ENCODE results near the gene SLC27A4. TPM values are rescaled to one million over a fixed set of nuclear protein-coding genes. Genes with fewer than 3 reads are reported as not detected.
"Not testable (repeated sequence)": the region's sequence is repeated elsewhere in the genome, so short reads cannot be mapped to it uniquely, and the experiment has no call there.

Gene SLC27A4
- total RNA-seq, 4 donors from 2014 or later, result 13.2 to 25.4 (median 16.1) TPM

- TF ChIP-seq, protein P1, sequence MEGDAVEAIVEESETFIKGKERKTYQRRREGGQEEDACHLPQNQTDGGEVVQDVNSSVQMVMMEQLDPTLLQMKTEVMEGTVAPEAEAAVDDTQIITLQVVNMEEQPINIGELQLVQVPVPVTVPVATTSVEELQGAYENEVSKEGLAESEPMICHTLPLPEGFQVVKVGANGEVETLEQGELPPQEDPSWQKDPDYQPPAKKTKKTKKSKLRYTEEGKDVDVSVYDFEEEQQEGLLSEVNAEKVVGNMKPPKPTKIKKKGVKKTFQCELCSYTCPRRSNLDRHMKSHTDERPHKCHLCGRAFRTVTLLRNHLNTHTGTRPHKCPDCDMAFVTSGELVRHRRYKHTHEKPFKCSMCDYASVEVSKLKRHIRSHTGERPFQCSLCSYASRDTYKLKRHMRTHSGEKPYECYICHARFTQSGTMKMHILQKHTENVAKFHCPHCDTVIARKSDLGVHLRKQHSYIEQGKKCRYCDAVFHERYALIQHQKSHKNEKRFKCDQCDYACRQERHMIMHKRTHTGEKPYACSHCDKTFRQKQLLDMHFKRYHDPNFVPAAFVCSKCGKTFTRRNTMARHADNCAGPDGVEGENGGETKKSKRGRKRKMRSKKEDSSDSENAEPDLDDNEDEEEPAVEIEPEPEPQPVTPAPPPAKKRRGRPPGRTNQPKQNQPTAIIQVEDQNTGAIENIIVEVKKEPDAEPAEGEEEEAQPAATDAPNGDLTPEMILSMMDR (IDR thresholded peaks at IDR 0.05), result no peak
- no peak for ATAC-seq (ENCODE audit: low FRiP score)
These were observed 16.5 kb upstream of the SLC27A4 start for GRCh38 chr9:128323791-128324190.

GRCh38 chr9:128324401-128324800, 15.9 kb upstream of the SLC27A4 start:
- no peak for DNase-seq (ENCODE audit: low spot score)
- no peak for ATAC-seq (ENCODE audit: low FRiP score)
- TF ChIP-seq, protein P1 (IDR thresholded peaks at IDR 0.05), result no peak

More at GRCh38 chr9:128323791-128324190, 16.5 kb upstream of the SLC27A4 start:
- no peak for DNase-seq (ENCODE audit: low spot score)

DNA sequence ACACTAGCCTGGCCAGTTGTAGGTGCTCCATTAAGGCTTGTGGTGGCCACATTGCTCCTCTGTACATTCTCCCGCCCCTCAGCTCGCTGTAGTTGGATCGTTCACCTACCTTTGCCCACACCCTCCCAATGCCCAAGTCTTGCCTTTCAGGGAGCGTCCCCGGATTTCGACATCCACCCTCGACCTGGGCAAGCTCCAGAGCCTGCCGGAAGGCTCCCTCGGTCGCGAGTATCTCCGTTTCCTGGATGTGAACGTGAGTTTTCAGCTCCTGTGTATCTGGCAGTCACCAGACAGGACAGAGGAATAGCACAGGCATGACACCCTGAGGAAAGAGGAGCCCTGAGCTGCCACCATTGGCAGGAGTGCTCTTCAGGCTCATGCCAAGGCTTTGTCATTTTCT, 14.7 kb upstream of the SLC27A4 start:
- TF ChIP-seq, protein P1 (IDR thresholded peaks at IDR 0.05), result no peak
- DNase-seq (ENCODE audit: low spot score), result no peak
- no peak for ATAC-seq (ENCODE audit: low FRiP score)

DNA sequence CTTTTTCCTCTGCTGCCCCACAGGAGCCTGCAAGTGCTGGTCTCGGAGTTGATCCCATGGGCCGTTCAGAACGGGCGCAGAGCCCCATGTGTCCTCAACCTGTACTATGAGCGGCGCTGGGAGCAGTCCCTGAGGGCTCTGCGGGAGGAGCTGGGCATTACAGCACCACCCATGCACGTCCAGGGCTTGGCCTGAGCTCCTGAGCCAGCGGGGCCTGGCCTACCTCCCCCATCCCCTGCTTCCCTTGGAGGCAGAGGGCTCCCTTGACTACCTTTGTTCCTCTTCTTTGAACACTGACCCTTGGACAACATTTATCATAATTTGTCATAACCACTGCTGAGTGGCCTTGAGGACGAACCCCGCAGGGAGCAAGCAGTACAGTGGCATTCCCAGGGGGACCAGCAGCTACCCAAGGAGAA, 6.9 kb upstream of the SLC27A4 start:
- DNase-seq (ENCODE audit: low spot score) (no peak), ATAC-seq (ENCODE audit: low FRiP score) (no peak)

GRCh38 chr9:128335161-128335560, 5.2 kb upstream of the SLC27A4 start:
- ATAC-seq (ENCODE audit: low FRiP score), result no peak
- TF ChIP-seq, protein P1 (IDR thresholded peaks at IDR 0.05), result no peak
- DNase-seq (ENCODE audit: low spot score), result no peak

More for the DNA sequence above, 6.9 kb upstream of the SLC27A4 start:
- TF ChIP-seq, protein P1 (IDR thresholded peaks at IDR 0.05), result no peak

DNA sequence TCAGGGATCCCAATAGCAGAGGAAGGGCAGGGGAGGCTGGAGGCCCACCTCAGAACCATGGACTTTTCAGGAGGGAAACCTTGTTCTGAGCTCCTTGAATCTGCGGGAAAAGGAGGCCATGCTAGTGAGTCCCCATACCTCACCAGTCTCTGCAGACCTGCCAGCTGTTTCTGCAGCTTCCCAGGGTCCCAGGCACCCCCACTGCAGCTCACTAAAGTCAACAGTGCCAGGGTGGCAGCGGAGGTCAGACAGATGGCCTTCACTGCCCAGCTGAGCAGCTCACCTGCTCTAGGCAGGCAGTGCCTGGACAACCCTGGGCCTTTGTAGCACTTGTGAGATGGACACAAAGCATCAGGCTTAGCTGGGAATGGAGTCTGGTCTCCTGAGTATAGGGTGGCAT, 4.4 kb upstream of the SLC27A4 start:
- DNase-seq (ENCODE audit: low spot score), result no peak
- ATAC-seq (ENCODE audit: low FRiP score), result no peak
- TF ChIP-seq, protein P1 (IDR thresholded peaks at IDR 0.05), result no peak

DNA sequence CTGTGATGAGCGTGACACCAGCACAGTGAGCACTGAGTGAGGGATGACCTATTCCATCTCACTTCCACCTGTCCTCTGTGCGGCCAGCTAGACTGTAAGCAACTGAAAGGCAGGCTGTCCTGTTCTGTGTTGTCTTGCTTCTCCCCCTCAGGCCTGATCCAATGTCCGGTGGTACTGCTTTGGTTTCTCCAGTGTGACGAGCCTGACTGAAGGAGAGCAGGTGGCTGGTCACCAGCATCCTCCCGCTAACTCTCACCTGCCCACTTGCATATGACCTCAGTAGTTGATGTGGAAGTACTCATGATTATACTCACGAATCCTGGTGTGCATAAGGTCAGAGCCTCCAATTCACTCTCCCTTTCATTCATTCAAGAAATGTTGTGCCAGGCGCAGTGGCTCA, 2.4 kb upstream of the SLC27A4 start:
- ATAC-seq (ENCODE audit: low FRiP score) (no peak), DNase-seq (ENCODE audit: low spot score) (no peak)
- TF ChIP-seq, protein P1 (IDR thresholded peaks at IDR 0.05), result no peak

GRCh38 chr9:128338852-128339614, 1.3 kb upstream of the SLC27A4 start:
- ATAC-seq (ENCODE audit: low FRiP score); DNase-seq (ENCODE audit: low spot score): not testable (repeated sequence)

Data from omental fat pad (tissue), 4 donors.